HG02970 (cell line): ENCODE data around the gene UMPS.
"Not testable (repeated sequence)": the region's sequence is repeated elsewhere in the genome, so short reads cannot be mapped to it uniquely, and the experiment has no call there.

Source experiments
- ATAC-seq: cut with Tn5 transposase; IDR thresholded peaks from one replicate; pipeline ENCODE4 v1.9.1; 2021; ENCODE audit warnings: mild to moderate bottlenecking, moderate library complexity, moderate number of reproducible peaks; ENCODE audit not compliant: unreplicated experiment, low FRiP score

The UMPS gene

DNA sequence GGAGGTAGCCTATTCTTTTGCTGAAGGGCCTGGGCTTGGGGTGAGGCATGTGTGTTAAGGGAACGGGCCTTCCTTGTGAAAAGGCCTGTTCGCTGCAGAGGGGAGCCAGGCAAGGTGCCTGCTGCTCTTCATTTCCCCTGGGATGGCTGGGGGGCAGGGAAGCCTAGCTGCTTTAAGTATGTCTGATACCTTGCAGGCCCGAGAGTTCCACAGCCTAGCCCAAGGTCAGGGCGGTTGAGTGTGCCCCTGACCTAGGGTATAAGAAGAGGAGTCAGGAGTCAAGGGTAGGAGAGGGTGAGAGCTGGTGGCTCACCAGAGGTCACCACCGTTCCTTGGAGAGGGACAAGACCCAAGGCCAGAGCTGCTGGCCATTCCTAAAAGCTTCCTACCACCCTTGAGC is 46.6 kb downstream of the UMPS start:
- ATAC-seq, result no peak

DNA sequence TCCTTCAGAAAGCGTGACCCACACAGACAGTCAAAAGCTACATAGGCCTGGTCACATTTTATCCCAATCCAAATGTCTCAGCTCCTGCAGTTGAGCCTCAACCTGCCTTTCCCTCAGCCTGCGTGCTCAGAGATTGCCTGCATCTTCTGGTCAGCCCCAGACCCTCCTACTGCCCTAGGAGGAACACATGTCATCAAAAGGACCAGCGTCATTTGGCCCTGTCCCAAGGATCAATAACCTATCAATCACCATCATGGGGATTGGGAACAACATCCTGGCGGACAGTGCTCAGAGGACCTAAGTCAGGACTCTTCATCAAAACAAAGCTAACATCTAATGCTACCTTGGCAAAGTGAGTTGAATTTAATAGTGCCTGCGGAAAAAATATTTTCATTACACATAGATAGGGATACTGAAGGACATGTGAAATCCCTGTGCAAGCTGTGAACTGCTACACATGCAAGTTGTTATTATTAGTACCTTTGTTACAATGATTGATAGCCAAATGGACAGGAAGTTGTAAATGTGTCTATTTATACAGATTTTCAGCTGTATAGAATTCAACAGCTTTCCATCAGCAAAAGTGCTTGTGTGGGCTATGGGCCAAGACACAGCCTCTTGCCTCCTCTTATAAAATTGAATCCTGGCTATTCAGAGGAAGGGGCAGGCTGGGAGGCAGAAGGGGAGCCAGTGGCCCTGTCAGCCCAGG is 47.7 kb downstream of the UMPS start:
- no peak for ATAC-seq

DNA sequence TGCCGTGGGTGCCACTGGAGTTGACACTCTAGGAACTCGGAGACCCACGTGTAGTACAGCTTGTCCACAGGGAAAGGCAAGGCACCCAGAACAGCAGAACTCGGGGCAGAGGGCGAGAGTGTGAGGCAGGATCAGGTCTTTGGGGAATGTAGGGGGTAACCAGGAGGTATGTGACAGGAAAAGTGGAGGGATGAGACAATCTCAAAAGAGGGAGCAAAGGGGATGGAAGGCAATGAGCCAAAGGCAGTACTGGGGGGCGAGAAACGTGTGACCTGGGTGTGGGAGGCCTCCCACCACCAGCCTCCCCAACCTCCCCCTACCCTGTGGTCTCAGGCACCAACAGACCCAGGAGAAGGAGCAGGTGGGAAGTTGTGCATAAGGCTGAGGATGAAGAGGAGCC is 48.9 kb downstream of the UMPS start:
- ATAC-seq, result no peak

DNA sequence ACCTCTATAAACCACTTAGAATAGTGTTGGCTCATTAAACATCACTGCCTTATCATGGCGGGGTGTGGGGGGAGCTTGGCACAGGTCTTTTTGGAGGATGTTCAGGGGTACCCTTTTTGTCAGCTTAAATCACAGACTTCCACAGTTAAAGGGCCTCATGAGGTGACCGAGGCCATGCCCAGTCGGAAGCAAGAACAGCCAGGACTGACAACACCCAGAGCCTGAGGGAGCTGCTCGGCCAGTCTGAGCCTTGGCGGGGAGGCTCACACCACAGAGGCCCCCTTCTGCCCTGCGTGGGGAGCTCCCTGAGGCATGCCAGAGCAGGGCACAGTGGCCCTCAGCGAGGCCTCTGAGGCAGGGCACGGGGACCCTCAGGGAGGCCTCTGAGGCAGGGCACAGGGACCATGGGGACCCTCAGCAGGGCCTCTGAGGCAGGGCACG is 49.5 kb downstream of the UMPS start:
- ATAC-seq, result no peak

DNA sequence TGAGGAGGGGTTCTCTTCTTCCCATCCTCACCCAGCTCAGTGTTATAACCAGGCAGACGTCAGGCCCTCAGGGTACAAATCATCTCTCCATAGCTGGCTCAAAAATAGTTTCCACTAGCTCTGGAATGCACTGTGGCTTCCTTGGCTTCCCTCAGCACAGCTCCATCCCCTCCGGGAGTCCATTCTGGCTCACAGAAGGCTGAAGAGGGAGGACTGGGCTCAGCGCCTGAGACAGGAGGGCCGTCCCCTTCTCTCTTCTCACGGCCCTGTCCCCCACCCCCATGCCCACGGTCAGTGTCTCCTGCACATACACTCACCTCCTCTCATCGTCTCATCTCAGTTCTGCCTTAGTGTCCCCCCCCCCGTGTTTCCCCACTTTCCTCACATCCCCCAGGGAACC is 50.1 kb downstream of the UMPS start:
- ATAC-seq, result no peak

DNA sequence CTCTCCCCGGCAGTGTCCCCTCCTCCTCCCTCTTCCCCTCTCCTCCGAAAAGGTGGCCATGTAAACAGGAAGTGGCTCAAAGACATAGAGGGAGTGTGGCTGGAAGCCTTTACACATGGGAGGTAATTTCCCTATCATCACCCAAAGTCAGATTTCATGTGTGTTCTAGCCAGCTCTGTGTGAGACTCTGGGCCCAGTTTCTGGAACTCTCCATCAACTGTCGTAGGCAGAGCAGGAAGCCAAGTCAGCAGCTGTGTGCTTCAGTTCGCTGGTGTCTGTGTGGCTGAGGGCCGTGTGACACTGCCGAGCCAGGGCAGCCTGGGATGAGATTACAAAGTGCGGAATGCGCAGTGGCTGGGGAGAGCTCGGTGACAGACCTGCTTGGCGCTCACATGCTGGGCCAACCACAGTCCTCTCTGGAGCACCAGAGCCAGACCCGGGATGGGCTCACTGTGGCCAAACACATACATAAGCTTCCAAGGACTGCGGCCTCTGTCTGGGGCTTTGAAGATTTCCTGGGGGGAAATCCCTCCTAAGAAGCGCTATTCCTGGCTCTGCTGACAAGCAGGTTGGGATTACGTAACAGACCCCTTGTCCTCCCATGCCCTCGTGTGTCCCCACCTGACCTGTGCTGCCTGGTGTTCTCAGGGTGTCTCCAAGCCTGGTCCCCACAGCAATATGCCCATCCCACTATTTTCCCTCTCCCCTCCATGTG is 50.7 kb downstream of the UMPS start:
- ATAC-seq, result no peak

DNA sequence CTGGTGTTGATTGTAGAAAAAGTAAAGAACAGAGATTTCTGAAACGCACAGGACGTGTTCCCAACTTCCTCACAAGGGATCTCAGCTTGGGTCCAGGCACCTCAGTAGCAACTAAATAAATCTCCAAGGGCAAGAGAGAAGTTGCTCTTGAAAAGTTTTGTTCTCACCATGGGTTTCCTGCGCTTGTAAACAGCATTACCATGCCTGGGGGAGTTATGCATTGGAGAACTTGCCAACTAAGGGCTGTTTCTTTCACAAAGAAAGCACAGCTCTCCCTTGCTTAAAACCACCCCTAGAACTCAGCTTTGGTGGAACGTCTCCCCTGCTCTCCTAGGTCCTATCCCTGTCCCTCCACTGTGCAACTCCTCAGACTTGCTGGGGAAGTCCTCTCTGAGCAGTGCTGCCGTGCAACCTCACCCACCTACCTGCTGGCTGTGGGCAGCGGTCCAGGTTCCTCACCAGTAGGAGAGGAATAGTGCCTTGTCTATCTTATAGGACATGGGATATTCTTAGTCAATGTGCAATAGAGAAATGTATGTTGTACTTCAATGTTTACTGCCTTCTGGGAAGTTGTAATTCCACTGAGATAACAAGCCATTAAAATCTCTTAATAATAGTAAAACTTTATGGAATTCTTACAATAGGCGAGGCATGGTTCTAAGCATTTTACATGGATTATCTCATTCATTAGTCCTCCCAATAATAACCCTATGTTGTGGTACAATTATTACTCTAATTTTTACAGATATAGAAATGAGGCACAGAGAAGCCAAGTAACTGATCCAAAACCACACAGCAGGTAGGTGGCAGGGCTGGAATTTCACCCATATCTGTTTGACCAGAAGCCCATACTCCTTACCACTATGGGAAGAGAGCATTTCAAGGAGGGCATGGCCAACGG is 51.5 kb downstream of the UMPS start:
- no peak for ATAC-seq

DNA sequence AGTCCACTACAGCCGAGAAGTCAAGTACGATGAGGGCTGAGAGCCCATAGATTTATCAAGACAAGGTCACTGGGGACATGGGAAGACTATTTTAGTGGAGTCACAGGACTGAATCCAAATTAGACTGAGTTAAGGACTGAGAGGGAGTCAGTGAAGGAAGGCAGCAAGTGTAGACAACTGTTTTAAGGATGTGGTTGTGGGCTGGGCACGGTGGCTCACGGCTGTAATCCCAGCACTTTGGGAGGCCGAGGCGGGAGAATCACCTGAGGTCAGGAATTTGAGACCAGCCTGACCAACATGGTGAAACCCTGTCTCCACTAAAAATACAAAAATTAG is 52.1 kb downstream of the UMPS start:
- not testable (repeated sequence) for ATAC-seq

DNA sequence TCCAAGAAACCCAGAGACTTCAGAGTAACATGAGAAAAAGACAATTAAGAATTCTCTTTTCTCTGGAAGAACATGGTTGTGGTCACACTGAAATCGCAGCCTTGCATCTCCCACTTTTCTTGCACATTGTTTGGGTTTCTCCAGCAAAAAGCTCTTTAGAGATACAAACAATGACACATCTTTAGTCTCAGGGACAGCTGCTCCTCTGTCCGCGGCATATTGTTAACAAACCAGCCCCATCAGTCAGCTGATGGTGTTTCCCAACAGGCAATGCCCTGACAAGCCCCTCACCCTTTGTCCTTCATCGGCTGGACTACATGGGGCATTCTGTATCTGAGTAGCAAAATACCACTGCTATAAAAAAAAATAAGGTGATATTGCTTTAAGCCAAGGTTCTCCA is 53.4 kb downstream of the UMPS start:
- ATAC-seq, result no peak

DNA sequence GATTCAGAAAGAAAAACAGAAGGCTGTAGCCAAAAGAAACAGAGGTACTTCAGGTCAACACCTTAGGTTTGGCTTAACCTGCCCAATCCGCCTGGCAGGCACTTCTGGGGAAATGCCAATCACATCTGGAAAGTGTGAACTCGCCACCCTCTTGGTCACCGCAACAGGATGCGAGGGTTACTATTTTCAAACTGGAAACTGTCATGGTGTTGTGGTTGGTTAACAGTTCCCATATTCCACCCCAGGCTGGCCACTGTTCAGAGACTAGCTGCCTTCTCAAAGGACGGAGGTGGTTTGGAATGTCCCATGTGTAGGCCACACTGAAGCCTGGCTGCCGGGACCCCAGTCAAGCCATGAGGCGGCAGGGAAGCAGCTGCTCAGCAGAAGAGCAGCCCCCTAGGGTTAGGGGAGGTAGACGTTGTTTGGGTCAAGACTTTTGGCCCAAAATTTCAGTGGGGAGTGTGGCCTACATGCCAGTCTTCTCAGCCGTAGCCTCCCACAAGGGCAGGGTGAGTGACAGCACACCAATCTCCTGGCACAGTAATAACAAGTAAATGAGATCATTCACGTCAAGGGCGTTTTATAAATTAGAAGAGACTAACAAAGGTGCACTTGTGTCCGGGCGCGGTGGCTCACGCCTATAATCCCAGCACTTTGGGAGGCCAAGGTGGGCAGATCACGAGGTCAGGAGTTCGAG is 54.6 kb downstream of the UMPS start:
- ATAC-seq, result no peak

DNA sequence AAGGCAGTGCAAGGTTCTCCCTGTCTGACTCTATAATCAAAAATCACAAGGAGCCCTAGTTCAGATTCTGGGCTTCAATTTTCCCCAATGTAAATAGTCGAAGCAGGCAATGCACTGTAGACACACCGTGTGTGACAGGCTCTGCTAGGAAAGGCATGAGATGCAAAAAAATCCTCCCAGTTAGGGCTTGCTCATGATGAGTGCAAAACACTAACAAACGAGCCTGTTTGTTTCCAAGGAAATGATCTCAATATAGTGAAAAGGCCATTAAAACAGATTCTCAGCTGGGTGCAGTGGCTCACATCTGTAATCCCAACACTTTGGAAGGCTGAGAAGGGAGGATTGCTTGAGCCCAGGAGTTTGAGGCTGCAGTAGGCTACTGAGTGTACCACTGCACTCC is 55.7 kb downstream of the UMPS start:
- ATAC-seq, result no peak

DNA sequence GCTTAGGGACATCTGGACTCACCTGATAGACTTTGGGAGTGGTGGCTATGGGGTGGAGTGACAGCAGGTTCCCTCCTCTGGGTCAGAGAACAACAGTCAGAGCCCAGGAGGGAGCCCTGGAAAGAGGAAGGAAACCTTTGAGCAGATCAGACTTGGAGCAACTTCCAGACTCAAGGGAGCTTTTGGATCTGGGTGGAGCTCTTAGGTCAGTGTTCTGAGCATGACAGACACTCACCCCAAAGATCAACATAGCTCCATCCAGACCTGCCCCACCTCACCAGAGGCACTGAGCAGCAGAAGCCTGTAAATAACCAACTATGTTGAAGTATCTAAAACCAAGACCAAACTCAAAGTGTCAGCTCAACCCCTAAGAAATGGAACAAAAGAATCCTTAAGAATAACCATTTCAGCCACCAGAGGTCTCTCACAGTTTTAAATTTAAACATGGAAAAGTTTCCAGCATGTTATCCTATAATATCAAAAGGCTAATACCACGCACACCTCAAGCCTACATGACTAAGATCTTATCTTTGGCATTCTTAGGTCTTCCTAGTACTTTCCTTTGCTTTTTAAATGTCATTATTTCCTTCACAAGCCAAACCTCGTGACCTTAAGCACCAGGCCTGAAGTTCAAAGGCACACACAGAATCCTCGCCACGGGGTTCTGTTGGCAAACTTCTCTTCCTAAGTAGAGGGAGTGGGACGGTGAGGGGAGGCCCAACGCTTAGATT is 56.4 kb downstream of the UMPS start:
- ATAC-seq, result no peak

DNA sequence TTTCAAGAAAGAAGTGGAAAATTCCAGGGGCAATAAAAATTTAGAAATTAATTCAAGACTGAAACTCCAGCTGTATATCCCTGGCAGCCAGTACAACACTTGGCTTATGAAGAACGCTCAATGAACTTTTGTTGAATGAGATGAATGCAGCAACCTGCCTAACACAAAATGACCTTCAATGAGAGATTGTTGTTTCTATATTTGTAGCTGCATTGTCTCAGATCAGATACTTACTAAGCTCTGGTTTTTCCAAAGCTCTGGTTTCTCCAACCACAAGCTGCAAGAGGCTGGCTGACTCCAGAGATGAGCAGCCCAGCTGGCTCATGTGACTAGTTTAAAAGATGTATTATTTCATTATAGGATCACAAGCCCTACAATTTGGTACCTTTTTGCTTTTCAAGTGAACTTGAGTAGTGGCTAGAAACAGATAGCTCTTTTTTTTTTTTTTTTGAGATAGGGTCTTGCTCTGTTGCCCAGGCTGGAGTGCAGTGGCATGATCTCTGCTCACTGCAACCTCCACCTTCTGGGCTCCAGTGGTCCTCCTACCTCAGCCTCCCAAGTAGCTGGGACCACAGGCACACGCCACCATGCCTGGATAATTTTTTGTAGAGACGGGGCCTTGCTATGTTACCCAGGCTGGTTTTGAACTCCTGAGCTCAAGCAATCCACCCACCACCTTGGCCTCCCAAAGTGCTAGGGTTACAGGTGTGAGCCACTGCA is 57.4 kb downstream of the UMPS start:
- ATAC-seq, result no peak

DNA sequence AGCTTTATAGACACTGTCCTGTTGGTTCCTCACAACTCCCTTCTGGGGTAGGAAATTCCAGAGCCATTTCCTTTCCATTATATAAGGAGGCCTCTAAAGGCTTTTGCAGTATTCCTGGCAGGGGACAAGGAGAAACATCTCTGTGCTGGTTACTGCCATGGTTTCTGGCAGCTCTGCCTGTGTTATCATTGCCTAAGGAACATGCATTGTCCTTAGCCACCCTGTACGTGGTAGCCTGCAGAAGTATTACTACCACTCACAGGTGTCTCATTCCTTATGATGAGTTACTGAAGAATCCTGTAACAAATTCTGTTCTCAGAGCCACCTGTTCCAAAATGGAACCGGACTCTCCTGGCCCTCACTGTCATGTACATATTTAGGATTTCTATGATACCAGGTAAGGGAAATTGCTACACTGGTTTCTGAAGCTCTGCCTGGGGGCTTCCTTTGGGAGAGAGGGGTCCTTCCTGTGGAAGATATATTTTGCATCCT is 58.0 kb downstream of the UMPS start:
- ATAC-seq, result no peak

DNA sequence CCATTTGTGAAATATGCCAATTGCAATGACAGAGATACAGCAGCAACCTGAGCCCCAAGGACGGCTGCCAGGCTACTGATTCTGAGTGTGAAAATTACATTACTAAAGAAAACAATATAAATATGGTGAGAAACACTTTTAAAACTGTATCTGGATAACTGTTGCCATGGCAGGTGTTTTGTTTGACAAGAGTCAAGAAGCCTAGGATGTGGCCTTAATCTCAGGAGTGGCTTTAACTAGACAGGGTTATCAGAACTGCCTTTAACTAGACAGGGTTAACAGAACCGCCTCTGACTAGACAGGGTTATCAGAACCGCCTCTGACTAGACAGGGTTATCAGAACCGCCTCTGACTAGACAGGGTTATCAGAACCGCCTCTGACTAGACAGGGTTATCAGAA is 58.9 kb downstream of the UMPS start:
- ATAC-seq, result not testable (repeated sequence)

DNA sequence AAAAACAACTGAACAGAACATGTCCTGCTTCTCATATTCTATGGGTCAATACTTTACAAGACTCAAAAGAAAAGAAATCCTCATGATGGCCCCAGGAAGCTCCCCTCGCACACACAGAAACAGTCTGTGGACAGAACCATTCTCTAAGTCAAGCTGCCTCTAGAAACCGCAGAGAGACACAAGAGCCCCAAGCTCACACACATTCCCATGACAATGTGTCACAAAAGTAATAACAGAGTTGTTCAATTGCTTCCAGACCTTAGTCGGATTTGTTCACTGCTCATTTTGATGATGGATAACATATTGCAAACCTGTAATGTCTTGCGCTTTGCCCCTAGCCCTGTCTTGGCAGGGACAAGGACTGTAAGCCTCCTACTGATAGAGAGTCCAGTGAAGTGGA is 60.9 kb downstream of the UMPS start:
- ATAC-seq, result no peak

DNA sequence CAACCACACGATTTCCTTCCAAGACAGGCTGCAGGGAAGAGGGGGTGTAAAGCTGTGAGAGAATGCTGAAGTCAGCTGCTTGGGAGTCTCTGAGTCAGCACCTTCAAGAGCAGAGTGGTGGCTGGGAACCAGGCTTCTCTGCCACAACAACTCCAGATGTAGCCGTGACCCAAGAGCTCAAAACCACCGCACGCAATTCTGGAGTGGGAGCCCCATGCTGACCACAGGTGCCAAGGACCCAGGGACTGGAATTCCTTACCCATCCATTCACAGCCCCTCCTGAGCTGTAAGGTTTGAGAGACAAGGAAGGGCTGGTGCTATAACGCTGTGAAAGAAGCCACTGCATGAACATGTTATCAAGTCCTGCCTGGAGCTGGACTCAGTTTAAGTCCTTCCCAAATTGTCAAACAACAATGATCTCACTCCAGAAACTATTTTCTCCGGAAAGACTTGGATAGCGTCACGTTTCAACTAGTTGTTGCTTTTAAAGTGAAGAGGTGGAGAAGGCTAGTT is 61.4 kb downstream of the UMPS start:
- no peak for ATAC-seq

DNA sequence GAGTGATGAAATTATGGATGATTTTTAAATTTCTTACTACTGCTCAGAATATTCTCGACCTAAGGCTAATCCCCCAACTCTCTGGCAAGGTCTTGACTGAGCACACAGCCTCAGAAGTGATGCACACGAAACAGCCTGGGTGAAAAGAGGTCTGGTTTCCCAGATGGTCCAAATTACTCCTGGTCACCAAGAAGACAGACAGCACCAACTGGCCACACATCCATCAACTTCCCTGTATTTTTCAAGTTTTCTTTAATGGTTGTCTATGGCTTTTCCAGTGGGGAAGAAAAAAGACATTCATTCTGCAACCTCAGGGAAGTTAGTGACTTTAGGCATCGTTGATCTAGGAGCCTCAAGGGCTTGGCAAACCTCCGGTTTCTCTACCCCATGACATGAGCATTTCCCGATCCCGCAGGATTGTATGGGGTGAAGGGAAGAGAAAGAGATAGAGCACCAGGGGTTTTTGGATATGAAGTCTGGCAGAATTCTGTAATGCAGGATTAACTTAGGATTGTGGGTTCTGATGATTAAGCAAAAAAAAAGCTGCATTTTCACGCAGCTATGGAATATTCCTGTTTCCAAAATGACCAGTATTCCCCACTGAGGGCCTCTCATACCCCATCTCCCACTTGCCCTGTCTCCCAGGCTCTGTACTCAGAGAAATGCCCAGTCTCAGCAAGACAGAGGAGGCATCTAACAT is 62.2 kb downstream of the UMPS start:
- ATAC-seq, result no peak
